Suprapubic skin (tissue), 4 donors: ENCODE results near the gene NEU4. TPM values are rescaled to one million over a fixed set of nuclear protein-coding genes. Genes with fewer than 3 reads are reported as not detected.

Source experiments
- DNase-seq, 2 donors: peaks; one replicate each; pipeline ENCODE4 v3.0.0-alpha.2; 2019; ENCODE audit warnings: low spot score in 2 of 2
- H3K27ac ChIP-seq: fragments of 200-600 bp; sonication (generic); one replicate; pipeline ENCODE4 v1.5.1; 2019
- H3K27me3 ChIP-seq: fragments of 200-600 bp; sonication (generic); one replicate; pipeline ENCODE4 v1.5.1; 2019
- H3K36me3 ChIP-seq: fragments of 200-600 bp; sonication (generic); one replicate; pipeline ENCODE4 v1.5.1; 2019
- H3K4me1 ChIP-seq: fragments of 200-600 bp; sonication (generic); one replicate; pipeline ENCODE4 v1.5.1; 2019
- H3K4me3 ChIP-seq: fragments of 200-600 bp; sonication (generic); one replicate; pipeline ENCODE4 v1.5.1; 2019; ENCODE audit warnings: mild to moderate bottlenecking
- H3K9me3 ChIP-seq: fragments of 200-600 bp; sonication (generic); one replicate; pipeline ENCODE4 v1.5.1; 2019
- EP300 ChIP-seq: sonication (generic); formaldehyde crosslinking; IDR thresholded peaks from one replicate; pipeline ENCODE4 v1.6.1; 2017; ENCODE audit warnings: antibody characterized with exemption
- POLR2A ChIP-seq, 2 donors: fragments of 450-650 bp; IDR thresholded peaks; one replicate each; pipeline ENCODE4 v1.6.1; 2017; ENCODE audit warnings: antibody characterized with exemption in 2 of 2, mild to moderate bottlenecking in 2 of 2, moderate library complexity in 2 of 2
- POLR2AphosphoS5 ChIP-seq, 3 donors: sonication (generic); formaldehyde crosslinking; IDR thresholded peaks; one replicate each; pipeline ENCODE4 v1.6.1; 2017; ENCODE audit warnings: antibody characterized with exemption in 3 of 3
- WGBS: methylation state at CpG from one replicate; pipeline ENCODE4 v1.1.5; 2018; 5-methylcytosine and 5-hydroxymethylcytosine counted together
- total RNA-seq, 4 donors: library from RNA; depleted of rRNA; stranded (reverse); fragments of >200 nt; gene quantifications; one replicate each; pipeline ENCODE4 v1.1.0, GENCODE V29; 2016
- TF ChIP-seq, protein P1 (sequence below), 2 donors: fragments of 200-600 bp in 1 of 2; fragments of 450-650 bp in 1 of 2; sonication (generic) in 1 of 2; IDR thresholded peaks; one replicate each; pipeline ENCODE4 v1.5.1; 2016 to 2019; ENCODE audit warnings: antibody characterized with exemption in 2 of 2, mild to moderate bottlenecking in 1 of 2, moderate library complexity in 1 of 2

NEU4 gene
- total RNA-seq, 4 donors from 2014 or later: 0.21 to 0.70 TPM; not detected in 2

DNA sequence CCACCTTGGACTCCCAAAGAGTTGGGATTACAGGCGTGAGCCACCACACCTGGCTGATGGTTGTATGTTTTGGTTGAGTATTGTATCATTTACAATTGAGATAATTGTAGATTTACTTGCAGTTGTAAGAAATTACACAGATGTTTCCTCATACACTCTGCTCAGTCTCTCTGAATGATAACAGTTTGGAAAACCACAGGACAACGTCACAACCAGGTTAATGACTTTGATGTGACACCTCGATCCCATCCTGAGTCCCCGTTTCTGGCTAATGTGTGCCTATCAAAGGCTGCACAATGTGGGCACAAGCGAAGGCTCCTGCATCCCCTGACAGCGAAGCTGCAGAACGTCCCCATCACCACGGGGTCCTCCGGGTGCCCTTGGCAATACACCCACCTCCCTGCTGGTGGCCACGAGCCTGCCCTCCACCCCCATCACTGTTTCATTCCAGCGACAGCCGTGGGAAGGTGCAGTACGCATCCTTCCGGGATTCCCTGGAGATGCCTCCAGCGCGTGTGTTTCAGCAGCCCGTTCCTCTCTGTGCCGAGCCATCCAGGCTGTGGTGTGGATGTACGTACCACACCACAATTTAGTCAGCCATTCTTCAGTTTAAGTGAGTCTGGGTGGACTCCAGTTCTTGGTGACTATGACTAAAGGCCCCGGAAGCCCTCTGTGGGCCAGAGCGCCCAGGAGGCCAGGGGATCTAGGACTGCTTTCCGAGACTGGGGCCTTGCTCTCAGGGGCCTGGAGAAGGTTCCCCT lies 54.0 kb downstream of the NEU4 start:
- Histone ChIP-seq H3K4me1 (peaks cover 31% of the 10 kb centered on the region), H3K36me3 (no peaks in the 10 kb centered on the region), H3K9me3 (no peaks in the 10 kb centered on the region), H3K4me3 (no peak overlapping the region), H3K27me3 (peaks cover 57% of the 10 kb centered on the region), H3K27ac (no peak overlapping the region)
- TF ChIP-seq EP300: no peak
- no peak for TF ChIP-seq POLR2A (IDR thresholded peaks at IDR 0.05)
- DNase-seq: no peak
- 87% methylated on average over 21 of the region's 22 CpGs for WGBS

DNA sequence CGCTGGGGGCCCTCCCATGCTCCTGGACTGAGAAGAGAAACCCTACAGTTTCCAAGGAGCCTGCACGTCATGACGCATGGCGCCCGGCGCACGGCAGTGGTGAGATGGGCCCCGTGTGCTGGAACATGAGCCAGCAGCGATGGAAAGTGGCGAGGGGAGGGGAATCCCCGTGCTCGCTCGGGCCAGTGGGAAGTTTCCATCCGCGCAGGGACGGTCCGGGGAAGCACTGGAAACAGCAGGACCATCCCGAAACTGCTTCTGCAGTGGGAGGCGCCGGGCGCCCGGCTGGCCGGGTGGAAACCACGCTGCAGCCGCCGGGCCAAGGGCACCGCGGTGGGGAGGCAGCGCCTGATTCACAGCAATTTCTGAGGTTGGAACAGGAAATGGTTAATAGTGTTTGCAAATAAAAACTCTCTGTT lies 54.6 kb downstream of the NEU4 start:
- TF ChIP-seq POLR2AphosphoS5 (IDR thresholded peaks at IDR 0.05): no peak
- TF ChIP-seq, protein P1, sequence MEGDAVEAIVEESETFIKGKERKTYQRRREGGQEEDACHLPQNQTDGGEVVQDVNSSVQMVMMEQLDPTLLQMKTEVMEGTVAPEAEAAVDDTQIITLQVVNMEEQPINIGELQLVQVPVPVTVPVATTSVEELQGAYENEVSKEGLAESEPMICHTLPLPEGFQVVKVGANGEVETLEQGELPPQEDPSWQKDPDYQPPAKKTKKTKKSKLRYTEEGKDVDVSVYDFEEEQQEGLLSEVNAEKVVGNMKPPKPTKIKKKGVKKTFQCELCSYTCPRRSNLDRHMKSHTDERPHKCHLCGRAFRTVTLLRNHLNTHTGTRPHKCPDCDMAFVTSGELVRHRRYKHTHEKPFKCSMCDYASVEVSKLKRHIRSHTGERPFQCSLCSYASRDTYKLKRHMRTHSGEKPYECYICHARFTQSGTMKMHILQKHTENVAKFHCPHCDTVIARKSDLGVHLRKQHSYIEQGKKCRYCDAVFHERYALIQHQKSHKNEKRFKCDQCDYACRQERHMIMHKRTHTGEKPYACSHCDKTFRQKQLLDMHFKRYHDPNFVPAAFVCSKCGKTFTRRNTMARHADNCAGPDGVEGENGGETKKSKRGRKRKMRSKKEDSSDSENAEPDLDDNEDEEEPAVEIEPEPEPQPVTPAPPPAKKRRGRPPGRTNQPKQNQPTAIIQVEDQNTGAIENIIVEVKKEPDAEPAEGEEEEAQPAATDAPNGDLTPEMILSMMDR (IDR thresholded peaks at IDR 0.05): no peak
- TF ChIP-seq POLR2A (IDR thresholded peaks at IDR 0.05): no peak
- TF ChIP-seq EP300: no peak
- DNase-seq: no peak
- WGBS: 24% methylated on average over 20 of the region's 29 CpGs
- H3K36me3 ChIP-seq: no peaks in the 10 kb centered on the region
- no peak overlapping the region for H3K4me3 ChIP-seq
- H3K27ac ChIP-seq: no peak overlapping the region
- H3K27me3 ChIP-seq: peaks cover 63% of the 10 kb centered on the region
- no peaks in the 10 kb centered on the region for H3K9me3 ChIP-seq
- peaks cover 33% of the 10 kb centered on the region for H3K4me1 ChIP-seq

GRCh38 chr2:241864168-241864849 lies 55.3 kb downstream of the NEU4 start:
- Histone ChIP-seq H3K27me3 (peaks cover 64% of the 10 kb centered on the region), H3K4me1 (peaks cover 30% of the 10 kb centered on the region), H3K36me3 (no peaks in the 10 kb centered on the region), H3K4me3 (no peak overlapping the region), H3K9me3 (no peaks in the 10 kb centered on the region), H3K27ac (no peak overlapping the region)
- WGBS: 85% methylated on average over 2 of the region's 2 CpGs
- no peak for TF ChIP-seq POLR2AphosphoS5 (IDR thresholded peaks at IDR 0.05)
- TF ChIP-seq, protein P1 (IDR thresholded peaks at IDR 0.05): no peak
- no peak for TF ChIP-seq EP300
- TF ChIP-seq POLR2A (IDR thresholded peaks at IDR 0.05): no peak
- DNase-seq: no peak

DNA sequence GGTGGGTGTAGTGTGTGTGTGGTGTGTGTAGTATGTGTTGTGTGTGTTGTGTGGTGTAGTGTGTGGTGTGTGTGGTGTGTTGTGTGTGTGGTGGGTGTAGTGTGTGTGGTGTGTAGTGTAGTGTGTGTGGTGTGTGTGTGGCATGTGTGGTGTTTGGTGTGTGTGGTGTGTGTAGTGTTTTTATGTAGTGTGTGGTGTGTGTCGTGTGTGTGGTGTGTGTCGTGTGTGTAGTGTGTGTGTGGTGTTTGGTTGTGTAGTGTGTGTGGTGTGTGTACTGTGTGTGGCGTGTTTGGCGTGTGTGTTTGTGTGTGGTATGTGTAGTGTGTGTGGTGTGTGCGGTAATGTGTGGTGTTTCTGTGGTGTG lies 55.8 kb downstream of the NEU4 start:
- no peak for DNase-seq
- no peak for TF ChIP-seq POLR2AphosphoS5 (IDR thresholded peaks at IDR 0.05)
- no peak for TF ChIP-seq POLR2A (IDR thresholded peaks at IDR 0.05)
- TF ChIP-seq, protein P1 (IDR thresholded peaks at IDR 0.05): no peak
- no peak for TF ChIP-seq EP300
- 85% methylated on average over 5 of the region's 5 CpGs for WGBS
- no peaks in the 10 kb centered on the region for H3K9me3 ChIP-seq
- H3K36me3 ChIP-seq: no peaks in the 10 kb centered on the region
- H3K4me3 ChIP-seq: no peak overlapping the region
- H3K27me3 ChIP-seq: peaks cover 70% of the 10 kb centered on the region
- H3K27ac ChIP-seq: no peak overlapping the region
- peaks cover 25% of the 10 kb centered on the region for H3K4me1 ChIP-seq

- DNase-seq: no peak
- Histone ChIP-seq H3K27me3 (peaks cover 73% of the 10 kb centered on the region), H3K4me3 (no peak overlapping the region), H3K27ac (no peak overlapping the region), H3K4me1 (peaks cover 20% of the 10 kb centered on the region), H3K9me3 (no peaks in the 10 kb centered on the region), H3K36me3 (no peaks in the 10 kb centered on the region)
- TF ChIP-seq EP300 (no peak), POLR2AphosphoS5 (IDR thresholded peaks at IDR 0.05) (no peak), POLR2A (IDR thresholded peaks at IDR 0.05) (no peak)
- TF ChIP-seq, protein P1 (IDR thresholded peaks at IDR 0.05): no peak
- WGBS: 86% methylated on average over 3 of the region's 3 CpGs
Measured at GRCh38 chr2:241865416-241865956, 56.5 kb downstream of the NEU4 start.
